ENCODE results near the gene HAND2.

The HAND2 gene

DNA sequence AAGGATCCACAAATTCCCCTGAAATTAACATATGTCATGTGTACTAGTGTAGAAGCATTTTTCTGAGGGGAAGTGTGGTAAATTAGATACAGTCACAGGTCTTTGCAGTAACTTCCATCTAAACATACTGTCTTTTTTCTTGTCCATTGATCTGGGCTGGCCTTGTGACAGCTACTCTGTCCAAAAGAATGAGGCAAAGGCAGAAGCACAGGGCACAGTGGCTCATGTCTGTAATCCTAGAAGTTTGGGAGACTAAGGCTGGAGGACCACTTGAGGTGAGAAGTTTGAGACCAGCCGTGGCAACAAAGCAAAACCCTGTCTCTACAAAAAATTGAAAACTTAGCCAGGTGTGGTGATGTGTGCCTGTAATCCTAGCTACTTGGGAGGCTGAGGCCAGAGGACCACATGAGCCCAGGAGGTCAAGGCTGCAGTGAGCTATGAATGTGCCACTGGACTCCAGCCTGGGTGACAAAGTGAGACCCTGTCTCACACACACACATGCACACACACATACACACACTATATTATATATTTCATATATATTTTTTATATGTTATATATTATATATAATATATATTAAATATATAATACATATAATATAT is 47.6 kb downstream of the HAND2 start:
- in situ Hi-C loops (cut with HindIII; ENCODE audit: low sequenced_read_pairs), result no loop called here

DNA sequence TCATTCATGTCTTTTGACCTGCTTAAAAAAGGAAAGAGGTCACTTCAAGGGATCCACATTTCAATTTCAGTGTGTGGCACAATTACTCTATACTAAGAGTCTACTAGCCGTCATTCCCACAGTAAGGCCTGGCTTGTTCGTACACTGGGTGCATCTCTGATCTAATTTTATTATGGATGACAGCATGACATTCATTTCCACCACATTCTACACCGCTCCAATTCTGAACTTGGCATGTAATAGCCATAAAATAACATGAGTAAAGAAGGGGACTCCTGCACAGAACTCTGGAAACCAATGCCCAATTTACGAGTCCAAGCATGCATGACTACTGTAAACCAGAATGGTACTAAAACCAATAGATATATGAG is 51.1 kb downstream of the HAND2 start:
- in situ Hi-C loops (cut with HindIII; ENCODE audit: low sequenced_read_pairs), result no loop called here

DNA sequence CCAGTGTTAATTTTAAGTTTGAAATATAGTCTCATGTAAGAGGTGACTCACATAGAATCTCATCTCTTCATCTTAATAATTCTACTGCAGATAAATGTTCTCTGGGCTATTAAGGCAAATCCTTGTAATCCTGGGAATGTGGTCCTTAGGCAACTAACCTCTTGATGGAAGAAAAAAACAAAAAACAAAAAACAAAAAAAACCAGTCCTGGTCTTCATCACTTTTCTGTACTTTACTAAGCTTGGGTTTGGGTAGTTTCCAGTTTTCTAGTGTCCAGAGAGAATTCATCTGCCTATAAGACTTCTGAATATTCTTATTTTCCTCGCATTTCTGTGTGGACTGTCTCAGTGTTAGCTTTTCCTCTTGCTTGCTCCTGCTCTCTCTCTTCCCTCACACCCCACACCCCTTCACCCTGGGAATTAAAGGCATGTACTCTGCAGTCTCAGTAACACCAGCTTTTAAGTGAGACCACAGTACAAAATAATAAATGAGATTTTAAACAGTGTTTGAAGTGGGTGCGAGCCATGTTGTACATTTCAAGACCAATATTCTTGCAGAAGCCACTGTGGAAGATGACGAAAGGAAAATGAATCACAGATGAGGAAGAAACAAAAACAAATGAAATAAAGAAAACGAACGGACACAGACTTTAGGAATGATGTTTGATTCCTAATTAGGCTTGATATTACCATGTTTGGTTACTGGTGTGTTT is 51.7 kb downstream of the HAND2 start:
- in situ Hi-C loops (cut with HindIII; ENCODE audit: low sequenced_read_pairs), result no loop called here

DNA sequence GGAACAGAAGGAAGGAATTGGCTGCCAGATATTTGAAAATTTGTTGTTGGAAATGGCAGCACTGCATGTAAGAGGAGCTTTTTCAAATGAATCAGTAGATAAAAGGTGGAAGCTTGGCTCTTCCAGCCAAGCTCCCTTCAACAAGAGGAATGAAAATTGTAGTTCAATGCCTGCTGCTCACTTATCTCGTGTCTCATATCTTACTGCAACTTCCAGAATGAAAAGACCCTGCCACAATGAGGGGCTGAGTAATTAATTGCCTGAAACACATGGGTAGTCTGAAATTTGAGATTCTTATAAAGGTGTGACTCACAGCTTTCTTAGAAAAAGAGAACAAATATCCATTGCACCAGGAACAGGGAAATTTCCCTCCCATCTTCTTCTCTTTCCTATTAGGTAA is 53.0 kb downstream of the HAND2 start:
- in situ Hi-C loops (cut with HindIII; ENCODE audit: low sequenced_read_pairs), result no loop called here

Measured in DLD1 (cell line).